Measurements from ENCODE around the gene DLEC1. TPM values are rescaled to one million over a fixed set of nuclear protein-coding genes. Genes with fewer than 3 reads are reported as not detected.

DLEC1 gene
- total RNA-seq, 2 experiments from 2014 or later = 0.20 to 0.36 TPM

GRCh38 chr3:37997342-37997741 lies 41.7 kb upstream of the DLEC1 start:
- Mint-ChIP-seq H3K4me3 (no peak overlapping the region), H3K4me1 (ENCODE audit: low read depth) (peaks cover 51% of the 10 kb centered on the region), H3K9me3 (no peaks in the 10 kb centered on the region), H3K27ac (no peak overlapping the region), H3K27me3 (no peaks in the 10 kb centered on the region), H3K36me3 (ENCODE audit: low read depth) (peaks cover 33% of the 10 kb centered on the region)
- ChIA-PET POLR2A (interaction anchor here (0.6 to 2.0 kb wide), 4 partner anchors 24 to 1023 kb away, joined by 3 to 5 read pairs (median 3); partner anchors contain the start of genes DLEC1 and PLCD1), CTCF (interaction anchor here (1.0 to 2.3 kb wide), 18 partner anchors 8 to 198 kb away, joined by 3 to 15 read pairs (median 4); partner anchors contain the start of gene DLEC1)
- intact Hi-C loops (cut with micrococcal nuclease) = no loop called here
- no peak for TF ChIP-seq CTCF (IDR thresholded peaks at IDR 0.05)
- ATAC-seq (no peak), DNase-seq (no peak)

- ChIA-PET CTCF (interaction anchor here (1.4 to 2.3 kb wide), 6 partner anchors 9 to 142 kb away, joined by 3 to 15 read pairs (median 8); partner anchors contain the start of gene DLEC1), POLR2A (interaction anchor here (0.5 to 2.0 kb wide), 5 partner anchors 24 to 1024 kb away, joined by 3 to 5 read pairs (median 3); partner anchors contain the start of genes DLEC1 and PLCD1)
- ATAC-seq (no peak), DNase-seq (no peak)
- H3K36me3 Mint-ChIP-seq (ENCODE audit: low read depth) = peaks cover 33% of the 10 kb centered on the region
- intact Hi-C loops (cut with micrococcal nuclease) = no loop called here
- no peak for TF ChIP-seq CTCF (IDR thresholded peaks at IDR 0.05)
- H3K9me3 Mint-ChIP-seq = no peaks in the 10 kb centered on the region
- no peaks in the 10 kb centered on the region for H3K27me3 Mint-ChIP-seq
- peaks cover 51% of the 10 kb centered on the region for H3K4me1 Mint-ChIP-seq (ENCODE audit: low read depth)
- H3K27ac Mint-ChIP-seq = peak overlapping the region; percentile 97
- H3K4me3 Mint-ChIP-seq = peak overlapping the region; percentile 79
These were observed 41.1 kb upstream of the DLEC1 start for GRCh38 chr3:37997791-37998370.

- Mint-ChIP-seq H3K4me3 (no peak overlapping the region), H3K4me1 (ENCODE audit: low read depth) (peaks cover 58% of the 10 kb centered on the region)
- POLR2A ChIA-PET = no interaction called here
These were observed 39.2 kb upstream of the DLEC1 start for GRCh38 chr3:37999836-38000235.

GRCh38 chr3:38000242-38000916 lies 38.6 kb upstream of the DLEC1 start:
- Mint-ChIP-seq H3K36me3 (ENCODE audit: low read depth) (peaks cover 42% of the 10 kb centered on the region), H3K27ac (peak overlapping the region; percentile 23), H3K9me3 (no peaks in the 10 kb centered on the region), H3K4me3 (no peak overlapping the region), H3K4me1 (ENCODE audit: low read depth) (peaks cover 54% of the 10 kb centered on the region), H3K27me3 (no peaks in the 10 kb centered on the region)
- ATAC-seq (no peak), DNase-seq (no peak)
- TF ChIP-seq CTCF (IDR thresholded peaks at IDR 0.05) = no peak
- CTCF ChIA-PET = interaction anchor here (4.1 kb wide), 1 partner anchor 26 kb away, joined by 35 read pairs; no protein-coding TSS in a partner anchor
- intact Hi-C loops (cut with micrococcal nuclease) = no loop called here
- POLR2A ChIA-PET = interaction anchor here (2.2 kb wide), 1 partner anchor 10 kb away, joined by 8 read pairs; no protein-coding TSS in a partner anchor

More at GRCh38 chr3:37999836-38000235, 39.2 kb upstream of the DLEC1 start:
- CTCF ChIA-PET = no interaction called here
- Mint-ChIP-seq H3K9me3 (no peaks in the 10 kb centered on the region), H3K27ac (peak overlapping the region; percentile 23), H3K27me3 (no peaks in the 10 kb centered on the region), H3K36me3 (ENCODE audit: low read depth) (peaks cover 42% of the 10 kb centered on the region)
- ATAC-seq (no peak), DNase-seq (no peak)
- no peak for TF ChIP-seq CTCF (IDR thresholded peaks at IDR 0.05)
- intact Hi-C loops (cut with micrococcal nuclease) = no loop called here

Data from activated CD8-positive, alpha-beta T cell treated with anti-CD3 and anti-CD28 coated beads for 36 hours (primary cell).